PC-3 (cell line): Measurements from ENCODE around the gene HK1.

Experiments used
- EZH2phosphoT487 ChIP-seq: fragments of 300-600 bp; sonication (generic); IDR thresholded peaks from 2 replicates; pipeline ENCODE4 v1.6.1; 2018; ENCODE audit warnings: mild to moderate bottlenecking, antibody characterized with exemption, low read length, borderline replicate concordance
- TF ChIP-seq, protein P1 (sequence below): fragments of 300-600 bp; sonication (generic); conservative IDR thresholded peaks from 2 replicates; pipeline ENCODE4 v1.5.1; 2017; ENCODE audit warnings: antibody characterized with exemption, low read depth, mild to moderate bottlenecking, low read length

DNA sequence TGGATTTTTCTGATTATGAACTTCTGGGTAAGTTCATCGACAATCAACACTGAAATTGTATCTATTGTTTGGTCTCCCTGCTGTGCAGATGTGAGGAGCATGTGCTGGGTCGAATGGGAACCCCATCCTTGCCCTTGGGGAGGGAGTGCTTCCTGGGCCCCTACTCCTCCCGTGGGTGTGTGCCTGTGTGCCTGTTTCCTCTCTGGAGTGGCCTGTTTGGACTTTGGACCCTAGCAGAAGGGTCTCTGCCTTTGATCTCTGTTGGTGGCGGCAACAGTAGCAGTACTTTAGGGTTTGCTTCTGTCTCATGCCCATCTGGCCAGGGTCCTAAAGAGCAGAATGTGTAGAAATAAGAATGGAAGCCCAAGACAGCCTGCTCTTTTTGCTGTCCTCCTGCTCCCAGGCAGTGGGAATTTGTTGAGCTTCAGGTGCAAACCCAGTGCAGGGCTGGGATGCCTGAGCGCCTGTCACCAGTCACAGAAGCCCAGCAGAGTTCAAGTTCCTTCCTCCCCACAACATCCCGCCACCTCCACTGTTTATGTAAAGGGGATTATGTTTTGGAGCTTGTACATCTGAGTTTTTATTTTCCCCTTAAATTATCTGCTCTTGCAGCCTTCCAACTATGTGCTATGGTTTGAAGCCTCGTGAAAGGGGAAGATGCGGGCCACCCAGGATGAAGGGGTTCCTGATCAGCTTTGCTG lies 139.9 kb downstream of the HK1 start:
- TF ChIP-seq, protein P1, sequence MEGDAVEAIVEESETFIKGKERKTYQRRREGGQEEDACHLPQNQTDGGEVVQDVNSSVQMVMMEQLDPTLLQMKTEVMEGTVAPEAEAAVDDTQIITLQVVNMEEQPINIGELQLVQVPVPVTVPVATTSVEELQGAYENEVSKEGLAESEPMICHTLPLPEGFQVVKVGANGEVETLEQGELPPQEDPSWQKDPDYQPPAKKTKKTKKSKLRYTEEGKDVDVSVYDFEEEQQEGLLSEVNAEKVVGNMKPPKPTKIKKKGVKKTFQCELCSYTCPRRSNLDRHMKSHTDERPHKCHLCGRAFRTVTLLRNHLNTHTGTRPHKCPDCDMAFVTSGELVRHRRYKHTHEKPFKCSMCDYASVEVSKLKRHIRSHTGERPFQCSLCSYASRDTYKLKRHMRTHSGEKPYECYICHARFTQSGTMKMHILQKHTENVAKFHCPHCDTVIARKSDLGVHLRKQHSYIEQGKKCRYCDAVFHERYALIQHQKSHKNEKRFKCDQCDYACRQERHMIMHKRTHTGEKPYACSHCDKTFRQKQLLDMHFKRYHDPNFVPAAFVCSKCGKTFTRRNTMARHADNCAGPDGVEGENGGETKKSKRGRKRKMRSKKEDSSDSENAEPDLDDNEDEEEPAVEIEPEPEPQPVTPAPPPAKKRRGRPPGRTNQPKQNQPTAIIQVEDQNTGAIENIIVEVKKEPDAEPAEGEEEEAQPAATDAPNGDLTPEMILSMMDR = no peak
- no peak for TF ChIP-seq EZH2phosphoT487
